Measurements from ENCODE around the gene PHF21B.
"Not testable (repeated sequence)": the region's sequence is repeated elsewhere in the genome, so short reads cannot be mapped to it uniquely, and the experiment has no call there.

PHF21B gene

DNA sequence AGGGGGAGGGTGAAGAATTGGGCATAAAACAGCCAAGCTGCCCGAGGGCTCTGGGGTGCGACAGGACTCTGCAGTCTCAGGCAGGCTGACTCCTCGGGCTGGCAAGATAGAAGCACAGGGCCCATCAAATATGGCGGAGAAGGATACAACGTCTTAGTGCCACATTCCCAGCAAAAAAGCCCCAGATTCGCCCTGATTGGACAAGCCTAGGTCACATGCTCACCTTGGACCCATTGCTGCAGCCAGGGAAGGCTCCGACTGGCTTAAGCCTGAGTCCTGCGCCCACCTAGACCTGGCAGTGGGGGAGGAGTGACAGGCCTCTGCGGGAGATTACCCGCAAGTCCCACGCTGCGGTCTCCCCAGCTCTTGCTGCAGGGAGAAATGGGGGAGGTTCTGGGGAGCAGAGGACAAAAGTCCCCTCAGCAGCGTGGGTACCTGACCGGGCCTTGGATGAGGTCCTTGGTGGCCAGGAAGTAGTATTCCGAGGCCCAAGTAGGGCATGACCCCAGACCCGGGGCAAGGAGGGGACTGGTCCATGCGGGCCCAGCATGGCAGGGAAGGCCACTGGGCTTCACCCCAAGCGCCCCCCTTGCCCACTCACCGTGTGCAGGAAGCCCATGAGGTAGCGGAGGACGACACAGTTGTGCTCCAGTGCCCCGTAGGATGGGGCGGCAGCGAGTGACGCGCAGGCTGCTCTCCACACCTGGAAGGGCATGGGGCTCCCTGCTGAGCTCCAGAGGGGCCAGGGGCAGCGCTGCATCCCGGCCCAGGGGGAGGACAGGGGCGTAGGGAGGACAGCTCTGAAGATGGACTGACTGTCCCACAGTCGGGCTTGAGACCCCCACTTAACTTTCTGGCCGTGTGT lies 144.4 kb downstream of the PHF21B start:
- DNase-seq = no peak

DNA sequence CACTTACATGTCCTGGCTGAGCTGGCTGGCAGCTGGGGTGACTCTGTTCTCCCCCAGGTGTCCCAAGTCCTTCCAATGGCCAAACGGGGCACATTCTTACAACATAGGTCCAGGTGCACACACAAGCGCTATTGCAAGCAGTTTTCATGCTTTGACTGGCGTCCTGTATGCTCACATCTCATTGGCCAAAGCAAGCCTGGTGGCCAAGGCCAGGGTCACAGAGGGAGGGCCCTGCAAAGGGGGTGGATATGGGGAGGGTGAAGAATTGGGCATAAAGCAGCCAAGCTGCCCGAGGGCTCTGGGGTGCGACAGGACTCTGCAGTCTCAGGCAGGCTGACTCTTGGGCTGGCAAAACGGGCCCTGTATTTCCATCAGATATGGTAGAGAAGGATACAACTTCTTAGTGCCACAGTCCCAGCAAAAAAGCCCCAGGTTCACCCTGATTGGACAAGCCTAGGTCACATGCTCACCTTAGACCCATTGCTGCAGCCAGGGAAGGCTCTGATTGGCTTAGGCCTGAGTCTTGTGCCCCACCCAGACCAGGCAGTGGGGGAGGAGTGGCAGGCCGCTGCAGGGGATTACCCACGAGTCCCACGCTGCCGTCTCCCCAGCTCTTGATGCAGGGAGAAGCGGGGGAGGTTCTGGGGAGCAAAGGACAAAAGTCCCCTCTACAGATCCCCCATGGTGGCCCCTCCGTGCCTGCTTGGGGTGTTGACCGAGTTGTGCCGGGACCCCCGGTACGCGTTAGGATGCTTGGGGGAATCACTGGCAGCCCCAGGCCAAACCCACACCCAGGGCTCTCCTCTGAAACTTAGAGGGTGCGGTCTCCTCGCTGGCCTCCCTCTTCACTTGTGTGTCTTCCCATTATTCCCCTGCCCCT lies 146.6 kb downstream of the PHF21B start:
- no peak for DNase-seq

DNA sequence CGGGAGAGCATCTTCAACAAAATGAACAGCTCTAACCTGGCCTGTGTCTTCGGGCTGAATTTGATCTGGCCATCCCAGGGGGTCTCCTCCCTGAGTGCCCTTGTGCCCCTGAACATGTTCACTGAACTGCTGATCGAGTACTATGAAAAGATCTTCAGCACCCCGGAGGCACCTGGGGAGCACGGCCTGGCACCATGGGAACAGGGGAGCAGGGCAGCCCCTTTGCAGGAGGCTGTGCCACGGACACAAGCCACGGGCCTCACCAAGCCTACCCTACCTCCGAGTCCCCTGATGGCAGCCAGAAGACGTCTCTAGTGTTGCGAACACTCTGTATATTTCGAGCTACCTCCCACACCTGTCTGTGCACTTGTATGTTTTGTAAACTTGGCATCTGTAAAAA lies 147.5 kb downstream of the PHF21B start:
- no peak for DNase-seq

DNA sequence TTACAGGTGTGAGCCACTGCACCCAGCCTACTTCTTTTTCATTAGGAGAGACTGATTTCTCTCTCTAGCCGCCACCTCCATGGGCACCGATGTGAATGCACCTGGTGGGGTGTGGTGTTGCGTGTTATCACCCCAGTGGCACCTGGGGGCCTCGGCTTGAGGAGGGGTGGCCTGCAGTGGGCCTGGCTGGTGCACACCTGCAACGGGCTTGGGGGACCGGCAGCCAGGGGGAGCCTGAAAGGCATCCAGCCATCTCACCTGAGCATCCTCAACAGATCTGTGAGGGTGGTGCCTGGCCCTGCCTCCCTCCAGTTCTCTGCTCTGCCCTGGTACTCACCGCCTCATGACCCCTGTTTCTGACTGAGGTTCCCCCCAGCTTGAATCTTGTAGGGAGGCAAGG lies 148.6 kb downstream of the PHF21B start:
- no peak for DNase-seq

DNA sequence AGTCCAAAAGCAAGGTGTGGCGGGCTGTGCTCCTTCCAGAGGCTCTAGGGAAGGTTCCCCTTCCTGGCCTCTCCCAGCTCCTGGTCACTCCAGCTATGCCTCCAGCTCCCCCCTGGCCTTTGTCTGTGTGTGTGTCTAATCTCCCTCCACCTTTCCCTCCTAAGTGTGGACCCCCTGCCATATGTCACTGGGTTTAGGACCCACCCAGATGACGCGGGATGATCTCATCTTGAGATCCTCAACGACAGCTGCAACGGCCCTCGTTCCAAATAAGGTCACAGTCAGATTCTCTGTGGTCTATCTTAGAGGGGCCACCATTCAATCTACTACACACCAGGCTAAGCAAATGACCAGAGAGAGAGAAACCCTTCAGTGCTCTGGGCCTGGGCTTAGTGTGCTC lies 149.5 kb downstream of the PHF21B start:
- no peak for DNase-seq

DNA sequence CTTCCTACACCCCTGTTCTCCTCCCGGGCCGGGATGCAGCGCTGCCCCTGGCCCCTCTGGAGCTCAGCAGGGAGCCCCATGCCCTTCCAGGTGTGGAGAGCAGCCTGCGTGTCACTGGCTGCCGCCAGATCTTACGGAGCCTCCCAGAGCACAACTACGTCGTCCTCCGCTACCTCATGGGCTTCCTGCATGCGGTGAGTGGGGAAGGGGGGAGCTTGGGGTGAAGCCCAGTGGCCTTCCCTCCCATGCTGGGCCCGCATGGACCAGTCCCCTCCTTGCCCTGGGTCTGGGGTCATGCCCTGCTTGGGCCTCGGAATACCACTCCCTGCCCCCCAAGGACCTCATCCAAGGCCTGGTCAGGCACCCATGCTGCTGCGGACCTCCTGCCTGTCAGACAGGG lies 150.2 kb downstream of the PHF21B start:
- no peak for DNase-seq

GRCh38 chr22:44858819-44859218 lies 151.0 kb downstream of the PHF21B start:
- not testable (repeated sequence) for DNase-seq

DNA sequence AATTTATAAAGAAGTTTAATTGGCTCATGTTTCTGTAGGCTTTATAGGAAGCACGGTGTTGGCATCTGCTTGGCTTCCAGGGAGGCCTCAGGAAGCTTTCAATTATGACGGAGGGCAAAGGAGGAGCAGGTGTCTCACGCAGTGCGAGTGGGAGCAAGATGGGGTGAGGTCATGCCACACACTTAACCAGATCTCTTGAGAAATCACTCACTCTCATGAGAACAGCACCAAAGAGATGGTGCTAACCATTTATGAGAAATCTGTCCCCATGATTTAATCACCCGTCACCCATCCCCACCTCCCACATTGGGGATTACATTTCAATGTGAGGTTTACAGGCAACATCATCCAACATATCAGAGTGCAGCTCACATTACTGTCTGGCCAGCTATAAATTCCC lies 153.9 kb downstream of the PHF21B start:
- no peak for DNase-seq

GRCh38 chr22:44854641-44855040 lies 155.2 kb downstream of the PHF21B start:
- DNase-seq = not testable (repeated sequence)

DNA sequence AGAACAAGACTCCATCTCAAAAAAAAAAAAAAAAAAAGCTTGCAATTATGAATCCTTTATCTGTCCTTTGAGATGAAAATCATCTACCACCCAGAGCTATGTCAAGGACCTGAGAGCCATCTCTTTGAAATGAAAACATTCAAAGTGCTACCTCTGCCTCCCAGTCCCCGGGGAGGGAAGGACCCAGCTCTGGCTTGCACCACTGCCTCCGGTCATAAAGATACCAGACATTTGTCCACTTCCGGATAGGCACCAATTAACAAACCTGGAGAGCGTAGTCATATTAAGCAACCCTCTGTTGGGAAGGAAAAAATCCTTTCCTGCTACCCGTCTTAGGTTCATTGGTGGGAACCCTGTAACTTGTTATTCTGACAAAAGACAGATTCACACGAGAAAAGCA lies 158.9 kb downstream of the PHF21B start:
- no peak for DNase-seq

GRCh38 chr22:44848791-44849420 lies 160.9 kb downstream of the PHF21B start:
- DNase-seq = no peak

- DNase-seq = no peak
These were observed 161.5 kb downstream of the PHF21B start for GRCh38 chr22:44848296-44848741.

DNA sequence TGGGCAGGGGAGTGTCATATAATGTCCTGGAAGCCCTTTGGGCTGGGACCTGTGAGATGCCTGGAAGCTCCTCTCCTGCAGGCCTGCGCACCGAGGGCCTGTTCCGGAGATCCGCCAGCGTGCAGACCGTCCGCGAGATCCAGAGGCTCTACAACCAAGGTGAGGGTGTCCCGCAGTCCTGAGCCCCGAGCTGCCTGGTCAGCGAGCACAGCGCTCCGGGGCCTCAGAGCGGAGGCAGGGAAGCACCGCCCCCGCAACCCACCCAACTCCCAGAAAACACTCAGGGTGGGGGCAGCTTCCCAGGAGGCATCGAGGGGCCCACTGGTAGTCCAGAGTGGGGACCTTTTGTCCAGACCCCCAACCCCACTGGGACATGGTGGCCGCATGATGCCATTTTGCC lies 161.9 kb downstream of the PHF21B start:
- no peak for DNase-seq

DNA sequence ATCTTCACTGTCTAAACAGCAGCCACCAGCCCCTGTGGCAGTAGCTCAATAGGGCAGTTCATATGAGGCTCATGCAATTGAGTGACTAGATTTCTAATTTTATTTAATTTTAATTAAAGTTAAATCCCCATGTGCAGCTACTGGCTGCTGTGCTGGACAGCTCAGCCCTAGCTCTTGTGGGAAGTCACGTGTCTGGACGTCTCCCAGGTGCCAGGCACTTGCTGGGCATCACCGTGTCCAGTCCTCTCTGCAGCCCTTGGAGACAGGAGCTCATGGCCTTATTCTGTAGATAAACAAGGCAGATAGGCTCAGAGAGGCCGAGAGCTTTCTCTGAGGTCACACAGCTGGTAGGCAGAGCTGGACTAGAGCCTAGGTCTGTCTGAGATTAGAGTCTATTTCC lies 162.4 kb downstream of the PHF21B start:
- no peak for DNase-seq

GRCh38 chr22:44846726-44847275 lies 163.0 kb downstream of the PHF21B start:
- no peak for DNase-seq

DNA sequence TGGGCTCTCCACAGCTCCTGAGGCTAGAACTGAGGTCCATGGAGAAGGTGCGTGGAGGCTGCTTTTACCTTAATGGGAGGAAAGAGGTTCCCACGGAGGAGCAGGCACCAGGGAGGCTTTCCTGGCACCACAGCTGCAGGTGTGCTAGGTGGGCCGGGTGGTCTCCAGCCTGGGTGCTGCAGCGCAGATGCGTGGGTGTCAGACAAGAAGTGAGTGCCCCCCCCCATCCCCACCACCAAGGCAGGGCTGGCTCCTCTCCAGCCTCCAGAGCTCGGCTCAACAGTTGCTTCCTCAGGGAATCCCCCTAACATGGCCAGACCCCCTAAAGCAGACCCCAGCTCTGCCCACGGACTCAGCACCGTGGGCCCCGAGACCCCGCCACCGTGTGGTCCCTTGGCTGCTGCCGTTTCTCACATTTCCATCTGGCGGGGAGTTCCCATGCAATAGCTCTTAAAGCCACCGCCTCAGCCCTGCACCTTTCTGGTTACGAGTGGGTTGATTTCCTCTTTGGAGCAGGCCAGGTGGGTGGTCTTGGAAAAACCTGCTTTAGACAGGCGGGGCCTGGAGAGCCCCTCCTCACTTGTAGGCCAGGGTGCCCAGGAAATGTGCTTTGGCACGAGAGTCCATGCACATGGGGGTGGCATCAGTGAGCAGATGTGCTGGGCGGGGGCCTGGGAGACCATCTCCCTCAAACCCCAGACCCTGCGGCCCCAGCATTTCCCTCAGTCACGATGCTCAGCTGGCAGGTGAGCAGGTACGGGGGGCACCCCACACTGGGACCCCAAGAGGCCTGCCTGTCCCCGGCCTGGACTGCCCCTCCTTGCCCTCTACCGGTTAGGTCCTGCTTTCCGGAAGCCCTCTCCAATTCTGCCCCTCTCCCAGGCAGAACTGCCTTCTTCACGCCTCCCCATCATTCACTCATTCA lies 163.7 kb downstream of the PHF21B start:
- no peak for DNase-seq

DNA sequence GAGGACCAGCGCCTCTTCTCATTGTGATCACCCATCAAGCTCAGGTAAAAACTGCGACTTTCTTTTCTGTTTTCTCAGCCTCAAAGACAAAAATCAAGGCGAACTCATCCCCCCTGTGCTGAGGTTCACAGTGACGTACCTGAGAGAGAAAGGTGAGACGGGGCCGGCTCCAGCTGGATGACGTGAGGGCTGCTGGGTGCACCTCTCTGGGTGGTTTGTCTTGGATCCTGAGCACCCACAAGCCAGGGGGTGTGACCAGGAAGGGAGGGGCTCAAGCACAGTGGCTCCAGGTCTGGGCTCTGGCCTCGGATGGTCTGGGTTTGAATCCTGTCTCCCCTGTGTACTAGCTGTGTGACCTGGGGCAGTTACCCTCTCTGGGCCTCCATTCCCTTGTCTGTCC lies 164.6 kb downstream of the PHF21B start:
- no peak for DNase-seq

GRCh38 chr22:44842417-44842816 lies 167.4 kb downstream of the PHF21B start:
- DNase-seq = no peak

- no peak for DNase-seq
These were observed 169.0 kb downstream of the PHF21B start for GRCh38 chr22:44840611-44841322.

GRCh38 chr22:44839721-44840120 lies 170.1 kb downstream of the PHF21B start:
- DNase-seq = no peak

DNA sequence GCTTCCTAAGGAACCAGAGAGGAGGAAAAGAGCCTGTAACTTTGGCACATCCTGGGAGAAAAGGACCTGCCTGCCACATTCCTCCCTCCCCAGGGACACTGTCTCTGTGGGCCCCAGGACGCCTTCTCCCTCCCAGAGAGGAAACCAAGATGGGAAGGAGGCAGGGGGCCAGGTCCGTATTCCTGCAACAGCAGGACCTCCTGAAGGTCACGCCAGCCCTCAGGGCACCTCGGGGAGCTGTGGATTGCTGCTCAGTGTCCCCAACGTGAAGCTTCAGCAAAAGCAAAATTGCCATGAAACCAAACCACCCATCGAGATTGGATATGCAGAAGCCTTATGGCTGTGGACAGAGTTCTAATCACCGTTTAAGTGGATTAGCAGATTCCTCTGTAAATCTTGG lies 170.7 kb downstream of the PHF21B start:
- no peak for DNase-seq

Data from SW 1271 (cell line).